HS-5 (cell line): ENCODE data around the gene IGSF21.

Experiments used
- DNase-seq: peaks from one replicate; pipeline ENCODE4 v3.0.0-alpha.2; 2012; ENCODE audit warnings: low read depth

IGSF21 gene

DNA sequence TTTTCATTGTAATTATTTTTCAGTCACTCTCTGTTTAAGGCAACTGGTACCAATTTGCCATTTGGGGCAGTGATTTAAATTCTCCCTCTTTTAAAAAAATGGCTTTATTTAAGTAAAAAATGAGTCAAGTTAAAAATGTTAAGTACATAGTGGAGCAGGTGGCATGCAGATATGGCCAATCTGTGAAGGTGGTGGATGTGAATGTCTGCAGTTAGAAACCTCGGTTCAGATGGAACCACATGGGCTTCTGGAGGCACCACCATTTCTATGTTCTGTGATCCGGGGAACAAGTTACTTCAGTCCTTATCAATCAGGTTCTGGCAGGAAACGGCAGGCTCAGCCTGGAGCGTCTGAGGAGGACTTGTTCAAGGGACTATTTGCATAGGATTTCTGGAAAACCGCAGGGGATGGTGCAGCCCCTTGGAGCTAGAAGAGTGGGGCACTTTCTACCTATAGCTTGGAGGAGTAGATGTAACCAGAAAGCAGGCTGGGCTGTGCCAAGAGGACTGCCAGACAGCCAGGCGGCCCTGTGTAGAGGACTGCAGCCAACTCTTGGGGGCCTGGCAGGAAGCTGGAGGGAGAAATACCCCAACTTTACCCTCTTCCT lies 12.3 kb downstream of the IGSF21 start:
- no peak for DNase-seq

DNA sequence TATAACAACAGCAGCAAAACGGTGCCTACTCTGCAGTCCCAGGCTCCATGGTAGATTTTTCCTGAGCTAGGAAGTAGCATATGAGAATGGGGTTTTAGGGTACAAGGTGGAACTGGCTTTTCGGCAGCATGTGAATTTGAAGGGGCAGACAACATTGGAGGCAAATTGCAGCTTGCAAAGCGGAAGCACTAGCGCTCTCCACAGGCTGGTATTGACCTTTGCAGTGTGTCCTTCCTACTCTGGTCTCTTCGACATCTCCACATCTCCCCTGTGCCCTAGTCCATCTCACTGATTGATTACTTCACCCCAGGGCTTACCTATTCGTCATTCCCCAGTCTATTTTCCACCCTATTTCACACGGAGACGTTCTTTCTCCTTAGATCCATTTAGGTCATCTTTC lies 13.0 kb downstream of the IGSF21 start:
- DNase-seq, result no peak

DNA sequence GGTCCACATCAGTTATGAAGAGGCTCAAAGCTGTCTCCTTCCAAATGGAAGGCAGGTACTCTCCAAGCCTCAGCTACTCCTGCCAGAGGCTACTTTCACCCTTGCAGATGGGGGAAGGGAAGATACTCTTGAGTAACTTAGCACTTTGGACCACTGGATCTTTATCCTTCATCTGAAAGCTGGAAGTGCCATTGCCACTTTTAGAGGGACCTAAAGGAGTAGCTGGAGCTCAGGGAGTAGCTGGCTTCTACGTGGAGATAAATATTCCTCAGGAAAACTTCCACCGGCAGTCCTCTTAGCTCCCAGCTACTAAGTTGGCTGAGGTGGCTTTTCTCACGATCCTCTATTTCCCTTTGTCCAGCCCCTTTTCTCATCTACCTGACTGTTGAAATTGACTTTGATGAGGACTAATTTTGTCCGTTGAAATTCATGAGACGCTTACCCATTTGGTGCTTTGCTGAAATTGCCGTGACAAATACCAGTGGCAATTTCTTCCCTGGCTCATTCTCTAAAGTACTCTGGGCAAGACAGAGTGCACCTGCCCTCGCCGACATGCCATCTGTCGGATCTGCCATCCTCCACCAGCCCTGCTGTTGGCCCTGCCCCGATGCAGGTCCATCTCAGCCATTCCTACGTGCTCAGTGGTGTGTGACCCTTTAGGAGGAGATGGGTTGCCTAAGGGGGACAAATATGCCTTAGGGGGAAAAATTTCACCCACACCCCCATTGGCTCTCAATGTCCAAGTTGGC lies 13.6 kb downstream of the IGSF21 start:
- no peak for DNase-seq

DNA sequence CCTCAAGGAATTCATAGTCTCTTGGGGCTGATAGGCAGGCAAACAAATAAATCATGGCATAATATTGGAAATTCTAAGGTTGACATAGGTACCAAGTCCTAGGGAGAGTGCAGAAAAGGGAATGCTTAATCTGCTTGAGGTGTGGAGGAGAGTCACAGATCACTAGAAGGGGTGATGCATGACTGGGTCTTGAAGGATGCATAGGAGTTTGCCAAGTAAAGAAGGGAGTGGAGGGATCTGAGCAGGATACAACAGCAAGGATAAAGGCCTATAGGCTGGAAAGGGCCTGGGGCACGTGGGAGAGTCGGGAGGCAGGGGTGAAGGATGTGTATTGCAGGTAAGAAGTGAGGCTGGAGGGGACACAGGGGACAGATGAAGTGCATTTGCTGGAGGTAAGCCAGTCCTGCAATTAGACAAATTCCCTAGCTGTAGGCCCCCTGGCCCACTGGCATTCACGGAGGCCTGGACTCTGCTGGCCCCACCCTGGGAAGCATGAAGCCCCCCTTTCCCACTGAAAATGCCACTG lies 15.9 kb downstream of the IGSF21 start:
- no peak for DNase-seq

DNA sequence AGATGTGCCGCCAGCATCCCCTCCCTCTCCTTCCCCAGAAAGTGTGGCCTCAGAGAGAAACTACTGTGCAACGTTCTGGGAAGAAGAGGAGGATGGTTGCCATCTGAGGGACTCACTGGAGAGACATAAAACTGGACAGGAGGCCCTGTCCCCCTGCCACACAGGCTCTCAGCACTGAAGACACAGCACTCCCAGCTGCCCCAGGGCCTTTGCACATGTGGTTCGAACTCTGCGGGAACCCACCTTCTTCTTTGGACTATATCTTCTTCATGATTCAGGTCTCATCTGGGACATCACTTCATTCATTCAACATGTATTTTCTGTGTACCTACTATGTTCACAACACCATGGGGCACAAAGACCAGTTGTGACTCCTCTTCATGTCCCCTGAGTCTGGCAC lies 17.4 kb downstream of the IGSF21 start:
- no peak for DNase-seq

DNA sequence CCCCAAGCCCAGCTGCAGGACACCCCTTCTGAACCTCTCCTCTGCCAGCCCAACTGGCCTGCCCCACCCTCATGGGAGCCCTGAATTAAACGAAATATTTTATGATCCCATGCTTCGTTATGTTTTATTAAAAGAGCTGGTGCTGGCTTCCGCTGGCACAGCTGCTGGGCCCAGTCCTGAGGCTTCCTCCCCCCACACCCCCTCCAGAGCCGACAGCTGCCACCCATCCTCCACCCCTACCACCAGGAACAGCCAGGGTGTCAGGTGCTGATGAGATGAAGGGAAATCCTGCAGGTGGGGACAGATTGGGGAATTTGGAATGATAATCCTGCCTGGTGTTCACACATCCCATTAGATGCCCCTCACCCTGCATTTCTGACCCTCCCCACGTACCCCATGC lies 19.0 kb downstream of the IGSF21 start:
- no peak for DNase-seq

DNA sequence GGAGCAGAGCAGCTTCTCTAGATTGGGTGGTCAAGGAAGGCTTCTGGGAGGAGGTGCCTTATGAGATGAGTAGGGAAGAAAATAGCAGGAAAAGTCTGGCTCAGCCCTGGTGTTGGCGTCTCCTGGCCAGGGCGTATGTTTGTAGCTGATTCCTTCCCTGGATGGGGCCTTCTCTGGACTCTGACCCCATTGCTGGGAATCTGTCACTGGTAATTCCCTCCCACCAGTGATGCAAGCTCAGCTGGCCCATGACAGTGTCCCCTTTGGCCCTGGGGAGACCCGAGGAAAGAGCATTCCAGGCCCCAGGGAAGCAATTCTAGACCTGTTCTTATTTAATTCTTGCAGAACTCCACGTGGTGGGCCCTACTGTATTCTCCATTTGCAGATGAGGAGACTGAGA lies 20.7 kb downstream of the IGSF21 start:
- DNase-seq, result no peak

DNA sequence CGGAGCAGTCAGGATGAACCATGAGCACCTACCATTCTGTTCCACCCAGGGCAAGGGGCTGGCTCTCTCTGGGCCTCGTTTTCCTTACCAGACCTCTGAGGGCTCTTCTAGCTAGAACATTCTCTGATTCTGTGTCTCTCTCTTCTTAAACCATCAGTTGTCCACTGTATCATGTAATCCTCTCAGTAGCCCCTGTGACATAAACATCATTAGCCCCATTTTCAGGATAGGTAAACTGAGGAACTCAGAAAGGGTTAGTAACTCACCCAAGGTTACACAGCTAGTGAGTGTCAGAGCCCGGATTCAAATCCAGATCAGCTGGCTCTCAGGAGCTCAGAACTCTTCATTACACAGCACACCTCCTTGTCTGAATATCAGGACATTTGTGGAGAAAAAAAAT lies 22.8 kb downstream of the IGSF21 start:
- DNase-seq, result no peak

DNA sequence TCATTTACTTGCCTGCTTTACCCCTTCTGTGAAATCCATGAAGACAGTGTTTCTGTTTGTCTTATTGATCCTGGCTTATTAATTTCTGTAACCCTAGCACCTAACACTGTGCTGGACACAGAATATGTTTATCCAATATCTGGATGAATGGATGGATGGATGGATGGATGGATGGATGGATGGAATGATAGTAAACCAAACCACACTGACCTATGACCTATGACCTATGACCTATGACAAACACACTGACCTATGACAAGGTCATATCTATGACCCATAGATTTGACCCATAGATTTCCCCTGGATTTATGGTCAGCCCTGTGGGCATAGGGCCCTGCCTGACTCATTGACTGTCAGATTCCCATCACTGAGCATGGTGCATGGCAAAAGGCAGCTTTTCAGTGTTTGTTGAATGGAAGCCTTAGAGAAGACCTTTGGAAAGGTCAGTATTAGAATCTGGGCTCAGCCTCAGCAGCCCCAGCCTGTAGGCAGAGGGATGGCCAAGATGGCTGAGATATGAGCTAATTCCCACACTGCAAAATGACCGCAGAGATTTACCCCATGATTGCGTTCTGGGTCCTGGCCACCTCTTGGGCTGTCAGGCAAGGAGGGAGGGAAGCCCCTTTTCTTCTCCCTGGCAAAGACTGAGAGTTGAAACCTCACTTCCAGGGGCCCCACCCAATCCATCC lies 24.6 kb downstream of the IGSF21 start:
- DNase-seq, result no peak

DNA sequence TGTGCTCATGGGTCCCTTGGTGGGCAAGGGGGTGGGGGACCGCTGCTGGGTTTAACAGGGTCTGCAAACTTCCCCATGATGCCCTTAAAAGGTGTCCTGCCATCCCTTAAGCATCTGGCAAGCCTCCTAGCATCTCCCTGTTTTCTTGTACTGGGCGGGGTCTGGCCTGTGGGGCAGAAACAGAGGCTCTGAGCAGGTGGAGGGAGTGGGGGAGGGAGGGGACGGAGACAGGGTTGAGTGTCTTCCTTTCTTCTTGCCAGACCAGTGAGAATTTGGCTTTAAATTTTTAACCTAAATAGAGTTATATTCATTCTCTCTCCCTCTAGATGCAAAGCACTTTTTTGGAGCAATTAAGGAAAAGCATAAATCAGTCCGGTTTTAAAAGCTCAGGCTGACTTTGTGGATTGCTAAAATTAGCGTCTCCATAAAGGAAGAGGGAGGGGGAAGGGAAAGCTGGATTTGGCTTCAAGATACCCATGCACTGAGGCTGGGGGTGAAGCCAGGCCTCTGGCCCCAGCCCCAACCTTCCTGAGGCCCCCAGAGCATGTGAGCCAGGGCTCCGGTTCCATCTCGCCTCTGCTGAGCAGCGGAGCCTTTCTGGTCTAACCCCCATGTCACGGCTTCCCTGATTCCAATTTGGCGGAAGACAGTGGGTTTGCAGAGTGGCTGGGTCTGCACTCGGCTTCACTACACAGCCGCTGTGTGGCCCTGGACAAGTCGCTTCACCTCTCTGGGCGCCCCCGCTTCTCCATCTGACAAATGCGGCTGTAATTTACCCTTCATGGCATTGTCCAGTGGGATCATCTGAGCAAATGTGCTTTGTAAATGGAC lies 25.3 kb downstream of the IGSF21 start:
- no peak for DNase-seq

DNA sequence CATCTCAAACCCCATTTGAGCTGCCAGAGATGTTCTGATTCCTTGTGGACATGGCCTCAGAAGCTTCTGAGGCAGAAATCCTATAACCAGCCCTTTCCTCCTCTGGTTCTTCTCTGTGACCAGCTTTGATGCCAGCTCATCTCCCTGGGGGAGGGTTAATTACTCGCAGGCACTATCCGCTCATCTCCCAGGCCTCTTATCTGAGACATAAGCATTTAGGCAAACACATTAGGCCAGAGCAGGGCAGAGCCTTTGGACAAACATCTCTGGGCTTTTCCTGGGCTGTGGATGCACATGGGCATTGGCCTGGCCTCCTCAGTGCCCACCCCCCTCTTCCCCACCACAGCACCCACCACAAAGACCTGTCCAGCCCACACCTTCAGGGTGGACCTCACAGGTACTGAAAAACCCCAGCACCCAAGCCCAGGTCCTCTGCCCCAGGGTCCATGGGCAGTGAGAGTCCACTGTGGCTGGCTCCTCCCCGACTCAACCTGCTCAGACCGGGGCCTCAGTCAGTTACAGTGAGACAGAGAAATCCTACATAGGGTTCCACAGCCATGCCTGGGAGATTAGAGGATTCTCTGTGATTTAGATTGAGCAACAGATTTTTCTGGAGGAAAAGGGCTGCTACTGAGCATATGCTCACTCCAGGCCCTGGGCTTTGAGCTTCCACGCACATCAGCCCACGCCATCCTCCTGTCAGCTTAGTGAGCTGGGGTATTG lies 26.9 kb downstream of the IGSF21 start:
- DNase-seq, result no peak

DNA sequence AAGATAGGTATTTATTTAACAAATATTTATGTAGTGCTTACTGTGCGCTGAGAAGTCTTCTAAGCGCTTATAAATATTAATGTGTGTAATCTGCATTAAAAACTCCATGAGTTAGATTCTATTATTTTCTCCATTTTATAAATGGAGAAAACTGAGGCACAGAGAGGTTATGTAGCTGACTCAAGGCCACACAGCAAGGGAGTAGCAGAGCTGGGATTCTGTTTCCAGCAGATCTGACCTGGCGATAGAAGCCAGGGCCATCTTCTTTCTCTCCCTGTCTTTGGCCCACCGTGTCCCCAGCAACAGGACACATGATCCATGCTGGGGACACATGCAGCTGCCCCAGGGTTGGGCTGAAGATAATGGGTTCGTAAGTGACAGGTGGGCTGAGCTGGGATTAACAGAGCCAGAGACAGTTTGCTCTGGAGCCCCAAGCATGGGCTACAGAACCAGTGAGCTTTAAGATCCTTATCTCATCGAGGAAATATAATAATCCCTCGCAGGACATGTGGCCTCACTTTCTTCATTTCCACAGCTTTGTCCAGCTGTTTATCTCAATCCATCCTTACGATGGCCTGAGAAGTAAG lies 30.3 kb downstream of the IGSF21 start:
- DNase-seq, result no peak

DNA sequence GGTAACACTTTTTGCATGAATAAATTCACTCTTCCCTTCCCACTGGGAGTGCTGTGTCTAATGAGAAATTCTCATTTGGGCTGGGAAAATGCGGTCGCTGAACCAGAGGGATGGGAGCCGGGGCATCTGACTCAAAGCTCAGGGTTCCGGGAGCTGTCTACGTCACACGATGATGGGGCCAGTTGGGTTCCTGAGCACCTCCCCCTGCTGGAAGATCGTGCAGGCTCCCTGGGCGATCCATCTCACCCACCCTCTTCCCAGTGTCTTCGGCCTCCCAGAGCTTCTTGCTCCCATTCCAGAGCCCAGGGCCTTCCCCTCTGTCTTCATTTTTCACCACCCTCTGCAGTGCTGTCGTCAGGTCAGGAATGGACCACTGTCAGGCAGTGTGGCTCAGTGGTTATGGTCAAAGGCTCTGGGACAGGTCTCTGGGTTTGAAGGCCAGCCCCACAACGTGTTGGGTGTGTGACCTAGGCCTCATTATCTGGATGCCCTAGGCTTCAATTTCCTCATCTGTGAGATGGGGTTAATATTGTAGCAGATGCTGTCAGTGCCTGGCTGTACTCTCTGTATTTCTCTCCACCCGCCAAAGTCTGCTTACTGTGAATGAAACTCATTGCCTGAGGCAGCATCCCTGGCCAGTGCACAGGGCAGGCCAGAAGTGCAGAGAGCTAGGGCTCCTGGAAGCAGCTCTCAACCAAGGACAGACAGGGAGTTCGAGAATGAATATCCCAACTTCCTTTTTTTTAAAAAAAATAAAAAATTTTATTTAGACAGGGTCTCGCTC lies 31.8 kb downstream of the IGSF21 start:
- no peak for DNase-seq

DNA sequence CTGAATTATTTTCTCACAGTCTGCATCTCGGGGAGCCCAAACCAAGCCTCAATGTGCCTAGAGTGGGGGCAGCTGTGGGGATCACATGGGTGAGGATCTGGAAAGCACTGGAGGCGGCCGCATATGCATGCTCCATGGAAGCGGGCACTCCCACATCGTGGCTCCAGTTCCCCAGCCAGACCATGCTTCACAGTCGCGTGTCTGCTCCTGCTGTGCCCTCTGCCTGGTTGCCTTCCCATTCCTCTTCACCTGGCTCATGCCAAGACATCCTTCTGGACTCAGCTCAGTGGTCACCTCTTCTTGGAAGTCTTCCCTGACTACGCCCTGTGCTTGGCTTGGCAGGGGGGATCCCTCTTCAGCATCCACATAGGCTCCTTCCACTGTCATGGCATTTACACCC lies 32.8 kb downstream of the IGSF21 start:
- no peak for DNase-seq

DNA sequence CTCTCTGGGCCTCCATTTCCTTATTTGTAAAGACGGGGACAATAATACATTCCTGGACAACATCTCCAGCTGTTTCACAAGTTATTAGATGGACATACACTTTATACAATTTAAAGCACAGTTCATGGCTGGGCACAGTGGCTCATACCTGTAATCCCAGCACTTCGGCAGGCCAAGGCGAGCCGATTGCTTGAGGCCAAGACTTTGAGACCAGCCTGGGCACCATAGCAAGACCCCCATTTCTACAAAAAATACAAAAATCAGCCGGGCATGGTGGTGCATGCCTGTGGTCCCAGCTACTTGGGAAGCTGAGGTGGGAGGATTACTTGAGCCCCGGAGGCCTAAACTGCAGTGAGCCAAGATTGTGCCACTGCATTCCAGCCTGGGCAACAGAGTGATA lies 34.1 kb downstream of the IGSF21 start:
- DNase-seq, result no peak

DNA sequence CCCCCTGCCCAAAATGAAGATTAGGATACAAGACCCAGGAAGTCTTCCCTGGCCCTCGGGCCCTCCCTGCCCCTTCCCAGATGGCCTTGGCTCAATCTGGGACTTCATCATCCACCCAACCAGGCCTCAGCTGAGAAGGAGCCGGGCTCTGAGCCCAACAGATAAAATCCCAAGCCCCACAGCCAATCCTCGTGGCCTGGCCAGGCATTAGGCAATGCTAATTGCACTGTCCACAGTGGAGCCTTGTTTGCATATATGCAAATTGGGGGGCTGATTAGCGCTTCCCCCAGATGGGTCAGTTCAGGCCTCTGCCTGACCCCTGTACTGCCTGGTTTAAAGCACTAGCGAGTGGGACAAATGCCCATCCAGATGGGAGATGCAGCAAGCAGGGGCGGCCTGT lies 34.9 kb downstream of the IGSF21 start:
- no peak for DNase-seq

DNA sequence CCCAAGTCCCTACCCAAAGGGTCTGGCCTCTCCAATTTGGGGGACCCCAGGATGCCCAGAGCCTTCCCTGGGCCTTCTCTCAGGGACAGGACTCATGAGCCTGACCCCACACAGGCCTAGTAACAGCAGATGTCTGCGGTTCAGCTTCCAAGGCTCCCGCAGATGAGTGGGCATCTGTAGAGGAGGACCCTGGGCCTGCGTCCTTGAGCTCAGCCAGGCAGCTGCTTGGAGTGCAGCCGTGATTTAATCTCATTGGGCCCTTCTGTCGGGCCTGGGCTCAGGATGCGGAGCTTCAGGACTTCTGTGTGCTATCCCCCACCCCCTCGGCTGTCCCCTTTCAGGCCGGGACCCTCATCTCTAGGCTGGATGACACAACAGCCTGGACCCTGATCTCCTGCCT lies 35.4 kb downstream of the IGSF21 start:
- no peak for DNase-seq

DNA sequence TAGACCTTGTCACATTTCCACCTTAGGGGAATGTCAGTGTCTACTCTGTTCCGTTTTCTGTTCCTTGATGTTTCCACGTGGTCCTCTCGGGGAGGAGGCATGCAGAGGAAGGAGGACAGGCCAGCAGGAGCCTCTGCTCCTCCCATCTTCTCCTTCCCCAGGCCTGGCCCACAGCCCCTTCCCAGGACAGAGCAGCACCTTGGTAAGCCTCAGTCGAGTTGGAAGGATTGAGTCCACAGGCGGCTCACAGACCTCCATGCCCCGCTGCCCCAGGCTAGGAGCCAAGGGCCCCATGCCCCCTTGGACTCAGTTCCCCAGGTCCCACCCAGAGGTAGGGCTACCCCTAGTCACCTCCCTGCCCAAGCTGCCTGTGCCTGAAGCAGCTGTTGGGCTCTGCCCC lies 36.5 kb downstream of the IGSF21 start:
- DNase-seq, result no peak

DNA sequence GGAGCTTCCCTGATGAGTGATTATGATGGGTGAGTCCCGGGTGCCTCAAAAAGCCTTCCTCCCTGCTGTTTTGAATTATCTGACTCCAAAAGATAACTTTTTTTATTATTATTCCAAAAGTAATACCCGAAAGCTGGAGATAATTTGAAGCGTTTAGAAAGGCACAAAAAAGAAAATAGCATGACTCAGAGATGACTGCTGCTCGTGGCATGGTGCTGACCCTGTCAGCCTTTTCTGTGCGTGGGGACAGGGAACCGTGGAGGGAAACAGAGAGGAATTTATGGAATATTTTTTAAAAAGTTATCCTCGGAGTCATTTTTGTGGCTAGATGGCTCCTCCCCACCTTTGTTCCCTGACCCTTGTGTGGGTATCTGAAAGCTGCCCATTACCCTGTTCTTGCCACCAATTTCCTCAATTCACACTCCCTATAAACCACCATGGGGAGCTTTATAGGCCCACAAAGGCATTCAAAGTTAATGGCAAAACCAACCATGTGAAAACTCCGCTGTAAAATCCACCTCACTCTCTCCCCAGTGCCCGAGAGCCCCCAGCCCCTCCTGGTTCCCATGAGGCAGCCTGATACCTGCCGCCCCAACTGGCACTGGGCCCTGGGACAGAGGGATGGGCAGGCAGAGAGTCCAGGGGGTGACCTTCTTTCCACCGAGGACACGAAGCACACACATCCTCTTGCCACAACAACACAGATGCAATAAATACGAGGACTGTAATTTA lies 37.5 kb downstream of the IGSF21 start:
- DNase-seq, result no peak
